ENCODE data around the gene PML. TPM values are rescaled to one million over a fixed set of nuclear protein-coding genes. Genes with fewer than 3 reads are reported as not detected.
A peak's percentile ranks its signal among the peaks of the same experiment; 100 is the strongest.

Gene PML
- polyA plus RNA-seq, 3 donors = 13.1 to 40.7 (median 20.6) TPM

- no peaks in the 10 kb centered on the region for H4K20me1 ChIP-seq (ENCODE audit: insufficient read depth, low read length)
- no peak overlapping the region for H3K4me2 ChIP-seq (replicated peaks; ENCODE audit: extremely low read depth, low read length, poor library complexity, severe bottlenecking)
- no peaks in the 10 kb centered on the region for H3K36me3 ChIP-seq (replicated peaks in 1 of 2; ENCODE audit: control insufficient read depth in 1 of 2, insufficient read depth in 2 of 2, low read length in 2 of 2)
- Mint-ChIP-seq H3K27me3 (ENCODE audit: low read depth in 3 of 3) (peaks cover 6 to 10% (median 7%) of the 10 kb centered on the region in 3 donors), H3K27ac (peak overlapping the region in 1 of 7 donors; percentile 17), H3K9me3 (no peaks in the 10 kb centered on the region), H3K36me3 (no peaks in the 10 kb centered on the region), H3K4me1 (peaks cover 10% of the 10 kb centered on the region), H3K4me3 (no peak overlapping the region)
- peaks cover 7 to 12% of the 10 kb centered on the region in 2 donors for H3K4me1 ChIP-seq (ENCODE audit: control insufficient read depth in 1 of 2, insufficient read depth in 2 of 2, low read length in 2 of 2)
- no peak overlapping the region for H3K9ac ChIP-seq (ENCODE audit: insufficient read depth, low read length, poor library complexity, severe bottlenecking)
- no peak for TF ChIP-seq CTCF (IDR thresholded peaks at IDR 0.05)
- WGBS (ENCODE audit: insufficient coverage) = 3% methylated on average over 4 of the region's 13 CpGs
- intact Hi-C loops (cut with micrococcal nuclease) = no loop called here
- no peak overlapping the region for H3K4me3 ChIP-seq (replicated peaks in 1 of 3; ENCODE audit: low read depth in 2 of 3, low read length in 3 of 3)
- H3K79me2 ChIP-seq (ENCODE audit: insufficient read depth, low read length) = no peaks in the 10 kb centered on the region
- H3K9me3 ChIP-seq (replicated peaks in 1 of 2; ENCODE audit: control insufficient read depth in 1 of 2, insufficient read depth in 1 of 2, low read length in 2 of 2) = no peaks in the 10 kb centered on the region
- no peaks in the 10 kb centered on the region for H3K27me3 ChIP-seq (ENCODE audit: control insufficient read depth in 2 of 2, insufficient read depth in 2 of 2, low read length in 2 of 2)
- H2AFZ ChIP-seq (ENCODE audit: insufficient read depth, low read depth, low read length, poor library complexity, severe bottlenecking) = no peak overlapping the region
- no peak for DNase-seq
- H3K27ac ChIP-seq (ENCODE audit: low read depth in 1 of 2, low read length in 2 of 2) = no peak overlapping the region
Observed at GRCh38 chr15:73951601-73952000, 42.9 kb upstream of the PML start.

GRCh38 chr15:73952171-73952912 lies 42.2 kb upstream of the PML start:
- TF ChIP-seq CTCF (IDR thresholded peaks at IDR 0.05) = no peak
- DNase-seq = no peak
- no peak overlapping the region for H3K4me3 ChIP-seq (replicated peaks in 1 of 3; ENCODE audit: low read depth in 2 of 3, low read length in 3 of 3)
- no peaks in the 10 kb centered on the region for H3K27me3 ChIP-seq (ENCODE audit: control insufficient read depth in 2 of 2, insufficient read depth in 2 of 2, low read length in 2 of 2)
- Mint-ChIP-seq H3K9me3 (no peaks in the 10 kb centered on the region), H3K36me3 (no peaks in the 10 kb centered on the region), H3K27ac (no peak overlapping the region), H3K27me3 (ENCODE audit: low read depth in 3 of 3) (peaks cover 6 to 15% (median 9%) of the 10 kb centered on the region in 3 donors), H3K4me3 (no peak overlapping the region), H3K4me1 (peaks cover 17% of the 10 kb centered on the region)
- H3K9ac ChIP-seq (ENCODE audit: insufficient read depth, low read length, poor library complexity, severe bottlenecking) = no peak overlapping the region
- no peaks in the 10 kb centered on the region for H3K9me3 ChIP-seq (replicated peaks in 1 of 2; ENCODE audit: control insufficient read depth in 1 of 2, insufficient read depth in 1 of 2, low read length in 2 of 2)
- no peak overlapping the region for H3K4me2 ChIP-seq (replicated peaks; ENCODE audit: extremely low read depth, low read length, poor library complexity, severe bottlenecking)
- no peak overlapping the region for H2AFZ ChIP-seq (ENCODE audit: insufficient read depth, low read depth, low read length, poor library complexity, severe bottlenecking)
- no peaks in the 10 kb centered on the region for H3K79me2 ChIP-seq (ENCODE audit: insufficient read depth, low read length)
- H3K27ac ChIP-seq (ENCODE audit: low read depth in 1 of 2, low read length in 2 of 2) = no peak overlapping the region
- intact Hi-C loops (cut with micrococcal nuclease) = no loop called here
- no peaks in the 10 kb centered on the region for H3K36me3 ChIP-seq (replicated peaks in 1 of 2; ENCODE audit: control insufficient read depth in 1 of 2, insufficient read depth in 2 of 2, low read length in 2 of 2)
- no peaks in the 10 kb centered on the region for H4K20me1 ChIP-seq (ENCODE audit: insufficient read depth, low read length)
- peaks cover 10 to 17% of the 10 kb centered on the region in 2 donors for H3K4me1 ChIP-seq (ENCODE audit: control insufficient read depth in 1 of 2, insufficient read depth in 2 of 2, low read length in 2 of 2)
- WGBS (ENCODE audit: insufficient coverage) = 90% methylated on average over 20 of the region's 21 CpGs
